Stomach smooth muscle (tissue), 2 donors: ENCODE measurements around the gene AGR2.

Experiments used
- H3K27ac ChIP-seq: one replicate; pipeline ENCODE4 v1.7.0; 2013; ENCODE audit warnings: mild to moderate bottlenecking, low read length, inconsistent platforms
- H3K27me3 ChIP-seq, 2 donors: one replicate each; pipeline ENCODE4 v1.7.0; 2013; ENCODE audit warnings: low read length in 2 of 2; ENCODE audit not compliant: insufficient read depth in 2 of 2, control insufficient read depth in 1 of 2
- H3K36me3 ChIP-seq, 2 donors: one replicate each; pipeline ENCODE4 v1.7.0; 2013; ENCODE audit warnings: low read length in 2 of 2; ENCODE audit not compliant: control insufficient read depth in 2 of 2, insufficient read depth in 2 of 2
- H3K4me1 ChIP-seq: one replicate; pipeline ENCODE4 v1.7.0; 2013; ENCODE audit warnings: low read length; ENCODE audit not compliant: control insufficient read depth, insufficient read depth
- H3K4me3 ChIP-seq, 2 donors: one replicate each; pipeline ENCODE4 v1.7.0; 2013; ENCODE audit warnings: low read length in 2 of 2
- H3K9ac ChIP-seq, 2 donors: one replicate each; pipeline ENCODE4 v1.7.0; 2013; ENCODE audit warnings: low read length in 2 of 2, mild to moderate bottlenecking in 1 of 2
- H3K9me3 ChIP-seq, 2 donors: one replicate each; pipeline ENCODE4 v1.7.0; 2013; ENCODE audit warnings: low read length in 2 of 2; ENCODE audit not compliant: control insufficient read depth in 2 of 2
- donor health status: healthy.
- donor health status: Pancreatic carcinoma.

AGR2 gene

GRCh38 chr7:16755397-16755796 lies 49.4 kb downstream of the AGR2 start:
- Histone ChIP-seq H3K27me3 (peaks cover 2 to 13% of the 10 kb centered on the region in 2 donors), H3K27ac (no peak overlapping the region), H3K4me1 (no peaks in the 10 kb centered on the region), H3K9me3 (no peaks in the 10 kb centered on the region), H3K4me3 (no peak overlapping the region), H3K9ac (no peak overlapping the region), H3K36me3 (no peaks in the 10 kb centered on the region)

- H3K4me1 ChIP-seq: no peaks in the 10 kb centered on the region
- H3K9ac ChIP-seq: no peak overlapping the region
- peaks cover 2 to 13% of the 10 kb centered on the region in 2 donors for H3K27me3 ChIP-seq
- H3K36me3 ChIP-seq: no peaks in the 10 kb centered on the region
- H3K4me3 ChIP-seq: peak overlapping the region in 1 of 2 donors; percentile 76
- no peak overlapping the region for H3K27ac ChIP-seq
- H3K9me3 ChIP-seq: no peaks in the 10 kb centered on the region
These were observed 49.9 kb downstream of the AGR2 start for GRCh38 chr7:16754856-16755317.

GRCh38 chr7:16753932-16754855 lies 50.6 kb downstream of the AGR2 start:
- Histone ChIP-seq H3K4me1 (no peaks in the 10 kb centered on the region), H3K9ac (peak overlapping the region in 1 of 2 donors; percentile 48), H3K9me3 (no peaks in the 10 kb centered on the region), H3K27ac (no peak overlapping the region), H3K27me3 (peaks cover 2 to 13% of the 10 kb centered on the region in 2 donors), H3K36me3 (no peaks in the 10 kb centered on the region), H3K4me3 (peak overlapping the region; percentile 76 to 81)

GRCh38 chr7:16753102-16753931 lies 51.5 kb downstream of the AGR2 start, which contains the start of gene TSPAN13:
Gene TSPAN13 (plus strand): TSS chr7:16753755. CDS start chr7:16753968, 213 bp downstream.
- Histone ChIP-seq H3K27ac (no peak within 1 kb of the TSS), H3K4me3 (peak within 1 kb of the TSS; percentile 76 to 81), H3K27me3 (peaks cover 2 to 13% of the 10 kb centered on the region in 2 donors), H3K4me1 (no peaks in the 10 kb centered on the region), H3K36me3 (no peaks in the 10 kb centered on the region), H3K9ac (peak within 1 kb of the TSS in 1 of 2 donors; percentile 48), H3K9me3 (no peaks in the 10 kb centered on the region)

GRCh38 chr7:16747102-16747501 lies 57.7 kb downstream of the AGR2 start:
- H3K36me3 ChIP-seq: no peaks in the 10 kb centered on the region
- no peak overlapping the region for H3K9ac ChIP-seq
- H3K9me3 ChIP-seq: no peaks in the 10 kb centered on the region
- no peak overlapping the region for H3K4me3 ChIP-seq
- H3K4me1 ChIP-seq: no peaks in the 10 kb centered on the region
- no peak overlapping the region for H3K27ac ChIP-seq
- no peaks in the 10 kb centered on the region for H3K27me3 ChIP-seq

GRCh38 chr7:16745645-16746044 lies 59.2 kb downstream of the AGR2 start:
- Histone ChIP-seq H3K36me3 (no peaks in the 10 kb centered on the region), H3K4me1 (no peaks in the 10 kb centered on the region), H3K9me3 (no peaks in the 10 kb centered on the region), H3K27me3 (no peaks in the 10 kb centered on the region), H3K9ac (no peak overlapping the region), H3K27ac (no peak overlapping the region), H3K4me3 (no peak overlapping the region)

- H3K9ac ChIP-seq: no peak overlapping the region
- H3K27ac ChIP-seq: no peak overlapping the region
- no peaks in the 10 kb centered on the region for H3K9me3 ChIP-seq
- no peaks in the 10 kb centered on the region for H3K27me3 ChIP-seq
- H3K36me3 ChIP-seq: no peaks in the 10 kb centered on the region
- no peak overlapping the region for H3K4me3 ChIP-seq
- no peaks in the 10 kb centered on the region for H3K4me1 ChIP-seq
These were observed 60.1 kb downstream of the AGR2 start for GRCh38 chr7:16744518-16745250.

GRCh38 chr7:16743236-16743635 lies 61.6 kb downstream of the AGR2 start:
- no peaks in the 10 kb centered on the region for H3K36me3 ChIP-seq
- no peak overlapping the region for H3K9ac ChIP-seq
- no peaks in the 10 kb centered on the region for H3K4me1 ChIP-seq
- H3K9me3 ChIP-seq: no peaks in the 10 kb centered on the region
- no peaks in the 10 kb centered on the region for H3K27me3 ChIP-seq
- no peak overlapping the region for H3K27ac ChIP-seq
- no peak overlapping the region for H3K4me3 ChIP-seq

GRCh38 chr7:16742547-16742946 lies 62.3 kb downstream of the AGR2 start:
- no peaks in the 10 kb centered on the region for H3K9me3 ChIP-seq
- H3K36me3 ChIP-seq: no peaks in the 10 kb centered on the region
- H3K4me3 ChIP-seq: no peak overlapping the region
- H3K4me1 ChIP-seq: no peaks in the 10 kb centered on the region
- H3K27me3 ChIP-seq: no peaks in the 10 kb centered on the region
- H3K27ac ChIP-seq: no peak overlapping the region
- no peak overlapping the region for H3K9ac ChIP-seq
